MCF 10A (cell line): Measurements from ENCODE around the gene BCAS3. TPM values are rescaled to one million over a fixed set of nuclear protein-coding genes. Genes with fewer than 3 reads are reported as not detected.

Experiments used
- BruUV-seq: library from RNA; stranded (reverse); fragments of 400-500 nt; replicated peaks from 2 replicates; lab custom pipeline; 2021; lab: Mats Ljungman, UMichigan
- CTCF ChIA-PET: fragments of 300-600 bp; sonication (Branson Sonifier 250); formaldehyde crosslinking; extraction: SDS; loops from one replicate; lab custom pipeline; 2021; ENCODE audit warnings: antibody characterized with exemption, inconsistent platforms; lab: Yijun Ruan, JAX
- POLR2A ChIA-PET: fragments of 300-600, 350-650 bp; sonication (Branson Sonifier 250); formaldehyde crosslinking; extraction: SDS; loops from one replicate; lab custom pipeline; 2020; ENCODE audit warnings: antibody characterized with exemption, inconsistent platforms; lab: Yijun Ruan, JAX
- DNase-seq: peaks from one replicate; pipeline ENCODE4 v3.0.0-alpha.2; 2018; ENCODE audit not compliant: unreplicated experiment
- H3K27ac Mint-ChIP-seq: one replicate; pipeline ENCODE4 v1.8.0; 2022; ENCODE audit warnings: mild to moderate bottlenecking, low read depth, mixed read lengths; ENCODE audit not compliant: unreplicated experiment
- H3K27me3 Mint-ChIP-seq: one replicate; pipeline ENCODE4 v1.8.0; 2022; ENCODE audit warnings: mixed read lengths; ENCODE audit not compliant: insufficient read depth, unreplicated experiment
- H3K36me3 Mint-ChIP-seq: one replicate; pipeline ENCODE4 v1.8.0; 2022; ENCODE audit warnings: mild to moderate bottlenecking, moderate library complexity, mixed read lengths; ENCODE audit not compliant: insufficient read depth, unreplicated experiment
- H3K4me1 Mint-ChIP-seq: one replicate; pipeline ENCODE4 v1.8.0; 2022; ENCODE audit warnings: mixed read lengths; ENCODE audit not compliant: insufficient read depth, unreplicated experiment
- H3K4me3 Mint-ChIP-seq: one replicate; pipeline ENCODE4 v1.8.0; 2022; ENCODE audit warnings: mild to moderate bottlenecking, moderate library complexity, mixed read lengths; ENCODE audit not compliant: unreplicated experiment
- H3K9me3 Mint-ChIP-seq: one replicate; pipeline ENCODE4 v1.8.0; 2022; ENCODE audit warnings: mixed read lengths; ENCODE audit not compliant: unreplicated experiment
- intact Hi-C: fragments of 100-400 bp; cut with micrococcal nuclease; formaldehyde crosslinking; loops from 2 replicates; pipeline ENCODE4 v1.14.1; 2022
- total RNA-seq: library from RNA; stranded (reverse); gene quantifications from 2 replicates; pipeline ENCODE4 v1.2.3, GENCODE V29; 2022
- TF ChIP-seq, protein P1 (sequence below): fragments of 200-600 bp; IDR thresholded peaks from one replicate; pipeline ENCODE4 v1.8.0; 2022; ENCODE audit warnings: antibody characterized with exemption, mild to moderate bottlenecking; ENCODE audit not compliant: unreplicated experiment

The BCAS3 gene
- total RNA-seq, 1 experiment from 2014 or later, result 14.6 TPM

GRCh38 chr17:61227866-61228265 lies 550.2 kb downstream of the BCAS3 start:
- ChIA-PET CTCF (no interaction called here), POLR2A (no interaction called here)
- Mint-ChIP-seq H3K27me3 (no peaks in the 10 kb centered on the region), H3K36me3 (peaks cover 7% of the 10 kb centered on the region), H3K27ac (no peak overlapping the region), H3K4me3 (no peak overlapping the region), H3K9me3 (no peaks in the 10 kb centered on the region), H3K4me1 (no peaks in the 10 kb centered on the region)
- BruUV-seq, result no TSS peak
- TF ChIP-seq, protein P1, sequence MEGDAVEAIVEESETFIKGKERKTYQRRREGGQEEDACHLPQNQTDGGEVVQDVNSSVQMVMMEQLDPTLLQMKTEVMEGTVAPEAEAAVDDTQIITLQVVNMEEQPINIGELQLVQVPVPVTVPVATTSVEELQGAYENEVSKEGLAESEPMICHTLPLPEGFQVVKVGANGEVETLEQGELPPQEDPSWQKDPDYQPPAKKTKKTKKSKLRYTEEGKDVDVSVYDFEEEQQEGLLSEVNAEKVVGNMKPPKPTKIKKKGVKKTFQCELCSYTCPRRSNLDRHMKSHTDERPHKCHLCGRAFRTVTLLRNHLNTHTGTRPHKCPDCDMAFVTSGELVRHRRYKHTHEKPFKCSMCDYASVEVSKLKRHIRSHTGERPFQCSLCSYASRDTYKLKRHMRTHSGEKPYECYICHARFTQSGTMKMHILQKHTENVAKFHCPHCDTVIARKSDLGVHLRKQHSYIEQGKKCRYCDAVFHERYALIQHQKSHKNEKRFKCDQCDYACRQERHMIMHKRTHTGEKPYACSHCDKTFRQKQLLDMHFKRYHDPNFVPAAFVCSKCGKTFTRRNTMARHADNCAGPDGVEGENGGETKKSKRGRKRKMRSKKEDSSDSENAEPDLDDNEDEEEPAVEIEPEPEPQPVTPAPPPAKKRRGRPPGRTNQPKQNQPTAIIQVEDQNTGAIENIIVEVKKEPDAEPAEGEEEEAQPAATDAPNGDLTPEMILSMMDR, result no peak
- DNase-seq, result no peak
- intact Hi-C loops, result no loop called here

DNA sequence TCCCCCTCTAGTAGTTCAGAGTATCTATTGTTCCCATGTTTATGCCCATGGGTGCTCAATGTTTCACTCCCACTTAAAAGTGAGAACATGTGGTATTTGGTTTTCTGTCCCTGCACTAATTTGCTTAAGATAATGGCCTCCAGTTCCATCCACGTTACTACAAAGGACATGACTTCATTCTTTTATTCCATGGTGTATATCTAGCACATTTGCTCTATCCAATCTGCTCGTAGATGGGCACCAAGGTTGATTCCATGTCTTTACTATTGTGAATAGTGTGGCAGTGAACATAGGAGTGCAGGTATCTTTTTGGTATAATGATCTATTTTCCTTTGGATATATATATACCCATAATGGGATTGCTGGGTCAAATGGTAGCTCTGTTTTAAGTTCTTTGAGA lies 552.8 kb downstream of the BCAS3 start:
- ChIA-PET POLR2A (interaction anchor here (0.7 kb wide), 1 partner anchor 15 kb away, joined by 4 read pairs; no protein-coding TSS in a partner anchor), CTCF (no interaction called here)
- no peak for DNase-seq
- no peak overlapping the region for H3K4me3 Mint-ChIP-seq
- intact Hi-C loops, result no loop called here
- H3K27me3 Mint-ChIP-seq, result no peaks in the 10 kb centered on the region
- TF ChIP-seq, protein P1, result no peak
- no peak overlapping the region for H3K27ac Mint-ChIP-seq
- H3K4me1 Mint-ChIP-seq, result no peaks in the 10 kb centered on the region
- H3K36me3 Mint-ChIP-seq, result peaks cover 7% of the 10 kb centered on the region
- H3K9me3 Mint-ChIP-seq, result no peaks in the 10 kb centered on the region
- no TSS peak for BruUV-seq

GRCh38 chr17:61230972-61231820 lies 553.5 kb downstream of the BCAS3 start:
- H3K9me3 Mint-ChIP-seq, result no peaks in the 10 kb centered on the region
- ChIA-PET POLR2A (no interaction called here), CTCF (no interaction called here)
- DNase-seq, result no peak
- H3K27ac Mint-ChIP-seq, result no peak overlapping the region
- TF ChIP-seq, protein P1, result no peak
- H3K27me3 Mint-ChIP-seq, result no peaks in the 10 kb centered on the region
- no TSS peak for BruUV-seq
- H3K36me3 Mint-ChIP-seq, result peaks cover 7% of the 10 kb centered on the region
- no peaks in the 10 kb centered on the region for H3K4me1 Mint-ChIP-seq
- H3K4me3 Mint-ChIP-seq, result no peak overlapping the region
- intact Hi-C loops, result no loop called here

- BruUV-seq, result no TSS peak
- ChIA-PET CTCF (no interaction called here), POLR2A (interaction anchor here (0.8 kb wide), 1 partner anchor 9 kb away, joined by 3 read pairs; no protein-coding TSS in a partner anchor)
- Mint-ChIP-seq H3K9me3 (no peaks in the 10 kb centered on the region), H3K36me3 (peaks cover 7% of the 10 kb centered on the region), H3K4me1 (no peaks in the 10 kb centered on the region), H3K4me3 (no peak overlapping the region), H3K27me3 (no peaks in the 10 kb centered on the region), H3K27ac (no peak overlapping the region)
- no peak for DNase-seq
- intact Hi-C loops, result no loop called here
- TF ChIP-seq, protein P1, result no peak
These were observed 555.2 kb downstream of the BCAS3 start for GRCh38 chr17:61232871-61233270.
